IMR-90 (cell line): ENCODE results near the gene FBXL16. TPM values are rescaled to one million over a fixed set of nuclear protein-coding genes. Genes with fewer than 3 reads are reported as not detected.

Source experiments
- MAFK ChIP-seq: IDR thresholded peaks from 2 replicates; pipeline ENCODE4 v1.6.1; 2012; ENCODE audit warnings: low read depth, low read length, improper control_type of control experiment
- polyA plus RNA-seq, 3 experiments: library from polyadenylated mRNA; depleted of rRNA; stranded (reverse); fragments of >200 nt; gene quantifications; 2 replicates each; pipeline ENCODE4 v1.2.3, GENCODE V29; 2012; ENCODE audit warnings: low replicate concordance in 1 of 3
- total RNA-seq: library from RNA; depleted of rRNA; stranded (reverse); fragments of >200 nt; gene quantifications from 2 replicates; pipeline ENCODE4 v1.2.3, GENCODE V29; 2012
- TF ChIP-seq, protein P1 (sequence below): conservative IDR thresholded peaks from 2 replicates; pipeline ENCODE4 v1.5.1; 2012; ENCODE audit warnings: mild to moderate bottlenecking, low read depth, low read length, improper control_type of control experiment

The FBXL16 gene
- total and polyA plus RNA-seq, 2 of the 4 experiments (the other 2 are of a cell fraction): 0.18 to 2.2 TPM

DNA sequence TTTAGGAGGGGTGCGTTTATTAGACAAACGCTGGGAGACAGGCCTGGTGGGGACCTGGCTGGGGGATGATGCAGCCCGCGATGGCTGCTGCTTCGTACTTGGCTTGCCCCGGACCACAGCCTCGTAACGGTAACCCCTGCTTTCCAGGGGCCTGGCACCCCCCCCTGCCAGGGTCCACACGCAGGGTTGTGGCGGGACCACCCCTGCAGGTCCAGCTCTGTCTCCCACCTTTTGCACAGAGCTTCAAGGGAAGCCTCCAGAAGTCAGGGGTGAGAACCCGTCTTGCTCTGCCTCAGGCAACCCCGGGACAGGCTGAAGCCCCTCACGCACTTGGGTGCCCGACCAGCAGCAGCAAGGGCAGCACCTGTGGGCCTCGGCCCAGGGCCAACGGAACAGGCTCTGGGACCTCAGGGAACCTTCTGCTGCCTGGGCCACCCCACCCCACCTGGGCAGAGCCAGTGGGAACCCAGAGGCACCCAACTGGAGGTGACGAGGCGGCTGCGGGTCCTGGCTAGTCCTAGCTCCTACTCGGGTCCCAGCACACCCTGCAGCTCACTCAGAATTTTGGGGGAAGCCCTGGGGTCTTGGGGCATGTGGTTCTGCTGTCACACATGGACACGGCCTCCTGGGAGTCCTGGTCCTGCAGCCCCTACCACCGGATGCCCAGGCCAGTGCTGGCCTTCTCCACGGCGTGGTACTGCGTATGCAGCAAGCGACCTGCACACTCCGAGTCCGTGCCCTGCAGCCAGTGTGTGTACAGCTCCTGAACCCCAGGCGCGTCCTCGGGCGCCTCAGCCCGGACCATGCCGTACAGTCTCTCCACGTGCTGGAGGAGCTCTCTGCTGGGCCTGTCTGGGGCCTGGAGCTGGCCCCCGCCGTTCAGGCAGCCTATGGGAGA is 24.4 kb upstream of the FBXL16 start (continued):
- TF ChIP-seq, protein P1, sequence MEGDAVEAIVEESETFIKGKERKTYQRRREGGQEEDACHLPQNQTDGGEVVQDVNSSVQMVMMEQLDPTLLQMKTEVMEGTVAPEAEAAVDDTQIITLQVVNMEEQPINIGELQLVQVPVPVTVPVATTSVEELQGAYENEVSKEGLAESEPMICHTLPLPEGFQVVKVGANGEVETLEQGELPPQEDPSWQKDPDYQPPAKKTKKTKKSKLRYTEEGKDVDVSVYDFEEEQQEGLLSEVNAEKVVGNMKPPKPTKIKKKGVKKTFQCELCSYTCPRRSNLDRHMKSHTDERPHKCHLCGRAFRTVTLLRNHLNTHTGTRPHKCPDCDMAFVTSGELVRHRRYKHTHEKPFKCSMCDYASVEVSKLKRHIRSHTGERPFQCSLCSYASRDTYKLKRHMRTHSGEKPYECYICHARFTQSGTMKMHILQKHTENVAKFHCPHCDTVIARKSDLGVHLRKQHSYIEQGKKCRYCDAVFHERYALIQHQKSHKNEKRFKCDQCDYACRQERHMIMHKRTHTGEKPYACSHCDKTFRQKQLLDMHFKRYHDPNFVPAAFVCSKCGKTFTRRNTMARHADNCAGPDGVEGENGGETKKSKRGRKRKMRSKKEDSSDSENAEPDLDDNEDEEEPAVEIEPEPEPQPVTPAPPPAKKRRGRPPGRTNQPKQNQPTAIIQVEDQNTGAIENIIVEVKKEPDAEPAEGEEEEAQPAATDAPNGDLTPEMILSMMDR: no peak
- no peak for TF ChIP-seq MAFK
